ENCODE data around the gene TMED6. TPM values are rescaled to one million over a fixed set of nuclear protein-coding genes. Genes with fewer than 3 reads are reported as not detected.
A peak's percentile ranks its signal among the peaks of the same experiment; 100 is the strongest.
"Not testable (repeated sequence)": the region's sequence is repeated elsewhere in the genome, so short reads cannot be mapped to it uniquely, and the experiment has no call there.

The TMED6 gene
- total RNA-seq, 2 donors from 2014 or later: 0.51 to 0.57 TPM

- DNase-seq (ENCODE audit: low spot score): no peak
- intact Hi-C loops (cut with DNase I): no loop called here
These were observed 14.3 kb upstream of the TMED6 start for GRCh38 chr16:69365901-69366300.

GRCh38 chr16:69364088-69364487, 12.5 kb upstream of the TMED6 start:
- intact Hi-C loops (cut with DNase I): no loop called here

GRCh38 chr16:69363281-69363717, 11.7 kb upstream of the TMED6 start:
- DNase-seq (ENCODE audit: low spot score): no peak
- intact Hi-C loops (cut with DNase I): no loop called here

More at GRCh38 chr16:69364088-69364487, 12.5 kb upstream of the TMED6 start:
- no peak for DNase-seq (ENCODE audit: low spot score)

DNA sequence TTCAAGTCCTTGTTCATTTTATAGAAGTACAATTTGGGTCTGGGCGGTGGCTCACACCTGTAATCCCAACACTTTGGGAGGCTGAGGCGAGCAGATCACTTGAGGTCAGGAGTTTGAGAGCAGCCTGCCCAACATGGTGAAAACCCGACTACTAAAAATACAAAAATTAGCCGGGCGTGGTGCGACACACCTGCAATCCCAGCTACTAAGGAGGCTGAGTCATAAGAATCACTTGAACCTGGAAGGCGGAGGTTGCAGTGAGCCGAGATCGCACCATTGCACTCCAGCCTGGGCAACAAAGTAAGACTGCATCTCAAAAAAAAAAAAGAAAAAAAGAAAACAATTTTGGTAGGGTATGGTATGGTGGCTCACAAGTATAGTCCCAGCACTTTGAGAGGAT, 8.5 kb upstream of the TMED6 start:
- intact Hi-C loops (cut with DNase I); DNase-seq (ENCODE audit: low spot score): not testable (repeated sequence)

DNA sequence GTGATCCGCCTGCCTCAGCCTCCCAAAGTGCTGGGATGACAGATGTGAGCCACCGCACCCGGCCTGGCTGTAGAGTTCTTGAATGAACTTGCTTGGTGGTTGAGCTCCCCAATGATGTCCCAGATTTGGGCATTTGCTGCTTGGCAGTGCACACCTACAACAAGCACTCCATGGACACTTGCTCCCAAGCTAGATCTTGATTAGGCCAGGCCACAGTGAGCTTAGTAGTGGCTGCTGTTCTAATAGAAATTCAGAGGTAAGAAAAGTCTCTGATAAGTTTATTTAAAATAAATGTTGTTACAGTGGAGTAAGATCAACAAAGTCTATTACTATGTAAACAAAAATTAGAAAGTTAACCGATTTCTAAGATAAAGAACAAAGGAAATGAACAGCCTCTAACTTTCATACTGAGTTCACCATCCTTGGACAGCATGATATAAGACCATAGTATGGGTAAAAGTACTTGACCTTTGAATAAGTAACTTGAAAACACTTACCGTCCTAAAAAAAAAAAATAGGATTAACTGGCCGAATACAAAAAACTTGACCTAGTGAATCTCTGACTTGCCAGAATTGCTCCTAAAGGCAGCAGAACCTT, 951 bp downstream of the TMED6 start:
- intact Hi-C loops (cut with DNase I): loop anchor here in 1 of 2 donors (1.0 kb wide), 1 partner anchor 35 kb away; no protein-coding TSS in a partner anchor
- peak; percentile 46 for DNase-seq (ENCODE audit: low spot score)

GRCh38 chr16:69349536-69349935, 2.0 kb downstream of the TMED6 start:
- DNase-seq (ENCODE audit: low spot score): peak; percentile 40
- intact Hi-C loops (cut with DNase I): no loop called here

DNA sequence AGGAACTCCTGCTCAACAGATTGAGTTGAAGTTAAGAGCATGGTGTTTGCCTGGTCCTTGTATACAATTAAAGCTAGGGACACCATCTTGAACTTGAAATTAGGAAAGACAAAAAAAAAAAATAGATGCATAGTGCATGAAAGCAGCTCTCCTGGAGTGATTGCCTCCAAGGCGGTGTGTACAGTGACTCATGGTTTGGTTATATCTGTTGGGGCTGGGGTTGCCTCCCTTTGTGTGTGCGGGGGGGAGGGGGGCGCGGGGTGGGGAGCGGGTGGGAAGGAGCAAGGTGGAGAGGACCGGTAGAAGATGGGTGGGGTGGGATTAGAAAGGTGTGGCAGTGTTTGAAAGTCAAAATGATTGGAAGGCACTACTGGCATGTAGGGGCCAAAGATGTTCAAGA, 3.4 kb downstream of the TMED6 start:
- intact Hi-C loops (cut with DNase I): no loop called here
- no peak for DNase-seq (ENCODE audit: low spot score)

DNA sequence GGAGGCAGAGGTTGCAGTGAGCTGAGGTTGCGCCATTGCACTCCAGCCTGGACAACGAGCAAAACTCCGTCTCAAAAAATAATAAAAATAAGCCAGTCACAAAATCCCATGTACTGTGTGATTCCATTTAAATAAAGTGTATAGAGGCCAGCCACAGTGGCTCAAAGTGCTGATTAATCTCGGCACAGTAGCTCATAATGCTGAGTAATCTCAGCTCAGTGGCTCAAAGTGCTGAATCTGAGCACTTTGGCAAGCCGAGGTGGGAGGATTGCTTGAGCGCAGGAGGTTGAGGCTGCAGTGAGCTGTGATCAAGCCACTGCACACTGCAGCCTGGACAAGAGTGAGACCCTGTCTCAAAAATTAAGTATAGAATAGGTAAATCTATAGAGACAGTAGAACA, 4.9 kb downstream of the TMED6 start:
- intact Hi-C loops (cut with DNase I): no loop called here
- DNase-seq (ENCODE audit: low spot score): no peak

- no peak for DNase-seq (ENCODE audit: low spot score)
- intact Hi-C loops (cut with DNase I): no loop called here
These were observed 5.7 kb downstream of the TMED6 start for GRCh38 chr16:69345923-69346322.

DNA sequence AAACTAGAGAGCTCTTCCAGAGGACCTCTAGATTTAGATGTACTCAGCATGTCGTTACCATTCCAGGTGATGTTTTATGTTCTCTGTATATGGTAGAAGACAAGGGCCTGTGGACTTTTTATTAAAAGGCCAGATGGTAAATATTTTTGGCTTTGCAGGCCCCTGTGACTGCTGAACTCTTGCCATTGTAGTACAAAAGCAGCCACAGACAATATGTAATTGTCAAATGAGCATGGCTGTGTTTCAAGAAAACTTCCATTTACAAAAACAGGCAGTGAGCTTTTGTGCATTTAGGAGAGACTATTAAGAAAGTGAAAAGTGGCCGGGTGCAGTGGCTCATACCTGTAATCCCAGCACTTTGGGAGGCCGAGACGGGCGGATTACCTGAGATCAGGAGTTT, 7.4 kb downstream of the TMED6 start:
- DNase-seq (ENCODE audit: low spot score): no peak
- intact Hi-C loops (cut with DNase I): no loop called here

GRCh38 chr16:69340095-69340644, 11.4 kb downstream of the TMED6 start:
- intact Hi-C loops (cut with DNase I): no loop called here
- DNase-seq (ENCODE audit: low spot score): peak; percentile 13

- peak; percentile 98 for DNase-seq (ENCODE audit: low spot score)
- intact Hi-C loops (cut with DNase I): no loop called here
These were observed 12.1 kb downstream of the TMED6 start, which contains the start of the genes COG8 and NIP7 for GRCh38 chr16:69339289-69340094. TSS of gene COG8 (minus strand) at chr16:69339564. CDS start at chr16:69339552, 12 bp downstream. TSS of gene NIP7 (plus strand) at chr16:69339772. CDS start at chr16:69339830, 58 bp downstream.

DNA sequence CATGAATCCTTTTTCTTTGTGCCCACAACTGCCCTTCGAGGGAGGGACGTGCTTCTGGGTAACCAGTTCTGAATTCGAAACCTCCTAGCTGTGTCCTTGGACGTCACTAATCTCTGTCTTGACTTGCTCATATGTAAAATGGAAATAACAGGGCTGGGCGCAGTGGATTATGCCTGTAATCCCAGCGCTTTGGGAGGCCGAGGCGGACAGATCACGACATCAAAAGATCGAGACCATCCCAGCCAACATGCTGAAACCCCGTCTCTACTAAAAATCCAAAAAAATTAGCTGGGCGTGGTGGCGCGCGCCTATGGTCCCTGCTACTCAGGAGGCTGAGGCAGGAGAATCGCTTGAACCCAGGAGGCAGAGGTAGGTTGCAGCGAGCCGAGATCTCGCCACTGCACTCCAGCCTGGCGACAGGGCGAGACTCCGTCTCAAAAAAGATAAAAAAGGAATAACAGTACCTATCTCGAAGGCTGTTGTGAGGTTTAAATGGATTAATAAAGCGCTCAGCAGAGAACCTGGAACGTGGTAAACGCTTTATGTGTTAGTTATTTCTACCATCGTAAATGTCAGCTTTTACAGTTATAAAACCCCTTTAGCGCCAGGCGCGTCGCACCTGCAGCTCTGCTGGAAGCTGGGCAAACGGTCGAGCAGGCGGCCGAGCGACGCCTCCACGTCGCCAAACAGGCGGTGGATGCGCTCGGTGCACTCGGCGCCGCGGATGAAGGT, 12.9 kb downstream of the TMED6 start:
- peak; percentile 49 for DNase-seq (ENCODE audit: low spot score)
- intact Hi-C loops (cut with DNase I): no loop called here

- intact Hi-C loops (cut with DNase I): no loop called here
- peak; percentile 59 for DNase-seq (ENCODE audit: low spot score)
These were observed 16.9 kb downstream of the TMED6 start for GRCh38 chr16:69334696-69335095.

GRCh38 chr16:69330286-69331109, 21.1 kb downstream of the TMED6 start, which contains the start of gene PDF:
TSS of gene PDF (minus strand) at chr16:69330588. CDS start at chr16:69330570, 18 bp downstream.
- intact Hi-C loops (cut with DNase I): no loop called here
- peak; percentile 98 for DNase-seq (ENCODE audit: low spot score)

- intact Hi-C loops (cut with DNase I): no loop called here
- peak; percentile 83 for DNase-seq (ENCODE audit: low spot score)
These were observed 22.0 kb downstream of the TMED6 start for GRCh38 chr16:69329369-69330285.

DNA sequence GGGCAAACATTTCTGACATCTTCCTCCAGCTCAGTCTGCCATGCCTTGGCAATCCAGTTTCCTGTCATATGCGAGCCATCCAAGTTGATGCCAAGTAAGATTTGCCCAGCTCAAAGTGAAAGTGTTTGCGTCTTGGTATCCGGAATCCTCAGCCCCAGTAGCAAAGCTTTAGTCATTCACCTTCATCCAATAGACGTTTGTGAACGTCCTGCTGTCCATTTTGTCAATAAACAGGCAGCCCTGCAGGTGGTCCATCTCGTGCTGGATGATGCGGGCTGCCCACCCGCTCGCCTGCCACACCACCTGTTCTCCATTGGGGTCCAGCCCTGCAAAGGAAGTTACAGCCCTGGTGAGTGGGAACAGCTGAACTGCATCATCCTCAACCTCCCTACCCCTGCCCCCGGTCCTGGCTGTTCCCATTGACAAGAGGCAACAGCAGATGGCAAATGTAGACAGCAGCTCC, 22.7 kb downstream of the TMED6 start:
- intact Hi-C loops (cut with DNase I): no loop called here
- peak; percentile 55 for DNase-seq (ENCODE audit: low spot score)
